ENCODE measurements around the gene CNPY3. TPM values are rescaled to one million over a fixed set of nuclear protein-coding genes. Genes with fewer than 3 reads are reported as not detected.

CNPY3 gene
- total and polyA plus RNA-seq, 2 of the 13 experiments (the other 11 are each of a cell fraction or from before 2014, with no cell fraction given) = 42.3 to 60.2 TPM

GRCh38 chr6:42911171-42912021 lies 17.9 kb upstream of the CNPY3 start (continued):
- no peak for TF ChIP-seq TIGD3 (CRISPR knock-in tag; IDR thresholded peaks at IDR 0.05; ENCODE audit: borderline replicate concordance)
- no peak; the same call in 1 of the 2 replicates for TF ChIP-seq KDM3A (CRISPR knock-in tag; IDR thresholded peaks at IDR 0.05; ENCODE audit: low read depth)
- peak; percentile 58 for TF ChIP-seq FOXC1 (CRISPR knock-in tag; IDR thresholded peaks at IDR 0.05; ENCODE audit: borderline replicate concordance)
- TF ChIP-seq CBFB (CRISPR knock-in tag; IDR thresholded peaks at IDR 0.05) = peak; percentile 26; the same call in 1 of the 2 replicates
- TF ChIP-seq KLF15 (CRISPR knock-in tag; IDR thresholded peaks at IDR 0.05; ENCODE audit: borderline replicate concordance) = 0 out of 2 replicates have a peak, but pooled peaks have one; percentile 19
- 0 out of 2 replicates have a peak, but pooled peaks have one; percentile 23 for TF ChIP-seq PHF21A (CRISPR knock-in tag; IDR thresholded peaks at IDR 0.05)
- 0 out of 4 replicates have a peak, but pooled peaks of 1 of the 2 experiments have one; percentile 37 for TF ChIP-seq POLR2A (IDR thresholded peaks at IDR 0.05; ENCODE audit: insufficient read depth in 1 of 2, low read depth in 2 of 2, low read length in 2 of 2)
- no peak for TF ChIP-seq ZNF83 (CRISPR knock-in tag; IDR thresholded peaks at IDR 0.05; ENCODE audit: borderline replicate concordance)
- no peak for TF ChIP-seq ZNF691 (CRISPR knock-in tag; IDR thresholded peaks at IDR 0.05; ENCODE audit: borderline replicate concordance, low read depth)
- TF ChIP-seq BHLHE40 (IDR thresholded peaks at IDR 0.05; ENCODE audit: low read length) = no peak
- no peak for TF ChIP-seq XBP1 (CRISPR knock-in tag; IDR thresholded peaks at IDR 0.05)
- no peak for TF ChIP-seq ZNF432 (CRISPR knock-in tag; IDR thresholded peaks at IDR 0.05; ENCODE audit: borderline replicate concordance)
- peak; percentile 15; the same call in 1 of the 2 replicates for TF ChIP-seq KDM5B (CRISPR knock-in tag; IDR thresholded peaks at IDR 0.05; ENCODE audit: borderline replicate concordance)
- TF ChIP-seq SRSF1 (optimal IDR thresholded peaks at IDR 0.05; ENCODE audit: low read depth, low read length) = peak; percentile 20
- TF ChIP-seq ZFYVE20 (CRISPR knock-in tag; IDR thresholded peaks at IDR 0.05; ENCODE audit: borderline replicate concordance, low read depth) = no peak
- peak; percentile 30; the same call in 1 of the 2 replicates for TF ChIP-seq ZMYM3 (CRISPR knock-in tag; IDR thresholded peaks at IDR 0.05)
- TF ChIP-seq RORA (CRISPR knock-in tag; IDR thresholded peaks at IDR 0.05) = no peak
- 0 out of 2 replicates have a peak, but pooled peaks have one; percentile 21 for TF ChIP-seq ZNF317 (CRISPR knock-in tag; IDR thresholded peaks at IDR 0.05)
- TF ChIP-seq POGK (CRISPR knock-in tag; conservative IDR thresholded peaks at IDR 0.05) = 0 out of 2 replicates have a peak, but pooled peaks have one; percentile 16
- peak; percentile 40; the same call in 1 of the 2 replicates for TF ChIP-seq ADNP (CRISPR knock-in tag; IDR thresholded peaks at IDR 0.05)
- TF ChIP-seq CREBL2 (CRISPR knock-in tag; IDR thresholded peaks at IDR 0.05; ENCODE audit: borderline replicate concordance) = no peak
- TF ChIP-seq ZNF607 (CRISPR knock-in tag; IDR thresholded peaks at IDR 0.05; ENCODE audit: borderline replicate concordance) = no peak
- TF ChIP-seq HDAC1 (CRISPR knock-in tag; IDR thresholded peaks at IDR 0.05) = peak; percentile 31; the same call in 1 of the 2 replicates
- no peak for TF ChIP-seq DBP (CRISPR knock-in tag; IDR thresholded peaks at IDR 0.05; ENCODE audit: not compliant biosample characterization)
